HTERT RPE-1 (cell line): ENCODE data around the gene HEXIM2.

Source experiments
- in situ Hi-C: fragments of 300-500 bp; cut with MboI; formaldehyde crosslinking; loops from 4 replicates; pipeline ENCODE4 v1.14.3; 2020; ENCODE audit warnings: low sequenced_read_pairs

The HEXIM2 gene

GRCh38 chr17:45143767-45144198, 17.9 kb upstream of the HEXIM2 start:
- in situ Hi-C loops, result no loop called here

GRCh38 chr17:45144199-45145034, 17.3 kb upstream of the HEXIM2 start:
- in situ Hi-C loops, result no loop called here

- in situ Hi-C loops, result no loop called here
Measured at GRCh38 chr17:45145035-45145389, 16.7 kb upstream of the HEXIM2 start.

GRCh38 chr17:45146166-45146565, 15.5 kb upstream of the HEXIM2 start:
- in situ Hi-C loops, result no loop called here

GRCh38 chr17:45146592-45146889, 15.1 kb upstream of the HEXIM2 start:
- in situ Hi-C loops, result no loop called here

GRCh38 chr17:45146890-45147580, 14.6 kb upstream of the HEXIM2 start:
- in situ Hi-C loops, result no loop called here

GRCh38 chr17:45147581-45148182, 14.0 kb upstream of the HEXIM2 start:
- in situ Hi-C loops, result no loop called here

GRCh38 chr17:45148183-45149036, 13.3 kb upstream of the HEXIM2 start, which contains the start of gene HEXIM1:
HEXIM1 (plus strand) TSS chr17:45148475; CDS start chr17:45149191, 716 bp downstream.
- in situ Hi-C loops, result no loop called here

GRCh38 chr17:45149037-45149668, 12.5 kb upstream of the HEXIM2 start:
- in situ Hi-C loops, result no loop called here

- in situ Hi-C loops, result no loop called here
Measured at GRCh38 chr17:45149669-45150664, 11.7 kb upstream of the HEXIM2 start.

GRCh38 chr17:45150911-45151809, 10.5 kb upstream of the HEXIM2 start:
- in situ Hi-C loops, result no loop called here

- in situ Hi-C loops, result no loop called here
Measured at GRCh38 chr17:45155029-45155428, 6.6 kb upstream of the HEXIM2 start.

- in situ Hi-C loops, result no loop called here
Measured at GRCh38 chr17:45155483-45155882, 6.2 kb upstream of the HEXIM2 start.

GRCh38 chr17:45156242-45156641, 5.4 kb upstream of the HEXIM2 start:
- in situ Hi-C loops, result no loop called here

- in situ Hi-C loops, result no loop called here
Measured at GRCh38 chr17:45160447-45161287, 1.0 kb upstream of the HEXIM2 start.

GRCh38 chr17:45162025-45162687, 481 bp downstream of the HEXIM2 start:
- in situ Hi-C loops, result no loop called here

GRCh38 chr17:45164734-45165269, 3.1 kb downstream of the HEXIM2 start:
- in situ Hi-C loops, result no loop called here
